Activated CD8-positive, alpha-beta memory T cell treated with anti-CD3 and anti-CD28 coated beads for 48 hours (primary cell): Measurements from ENCODE around the gene GCNT2.
"Not testable (repeated sequence)": the region's sequence is repeated elsewhere in the genome, so short reads cannot be mapped to it uniquely, and the experiment has no call there.

ENCODE experiments used
- DNase-seq, 3 experiments: peaks; one replicate each; pipeline ENCODE4 v3.0.0-alpha.2; 2020; ENCODE audit warnings: low read depth in 2 of 3, low spot score in 2 of 3

The GCNT2 gene

GRCh38 chr6:10578723-10579122 is 57.6 kb downstream of the GCNT2 start:
- no peak for DNase-seq

GRCh38 chr6:10579803-10580202 is 58.7 kb downstream of the GCNT2 start:
- no peak for DNase-seq

- no peak for DNase-seq
Observed at GRCh38 chr6:10580570-10580969, 59.4 kb downstream of the GCNT2 start.

GRCh38 chr6:10581402-10581801 is 60.3 kb downstream of the GCNT2 start:
- DNase-seq: not testable (repeated sequence)

- DNase-seq: no peak
Observed at GRCh38 chr6:10582774-10583508, 61.8 kb downstream of the GCNT2 start.

- no peak for DNase-seq
Observed at GRCh38 chr6:10583509-10583901, 62.4 kb downstream of the GCNT2 start.

- DNase-seq: no peak
Observed at GRCh38 chr6:10584607-10585006, 63.5 kb downstream of the GCNT2 start.

GRCh38 chr6:10585209-10585845 is 64.2 kb downstream of the GCNT2 start:
- no peak for DNase-seq

GRCh38 chr6:10586302-10586701 is 65.2 kb downstream of the GCNT2 start:
- DNase-seq: no peak

- no peak for DNase-seq
Observed at GRCh38 chr6:10587656-10588406, 66.7 kb downstream of the GCNT2 start.

- DNase-seq: no peak
Observed at GRCh38 chr6:10588562-10589428, 67.6 kb downstream of the GCNT2 start.

- DNase-seq: no peak
Observed at GRCh38 chr6:10589429-10589727, 68.2 kb downstream of the GCNT2 start.

GRCh38 chr6:10589983-10590382 is 68.8 kb downstream of the GCNT2 start:
- no peak for DNase-seq

GRCh38 chr6:10591422-10592160 is 70.4 kb downstream of the GCNT2 start:
- no peak for DNase-seq

- no peak for DNase-seq
Observed at GRCh38 chr6:10595731-10596664, 74.8 kb downstream of the GCNT2 start.

GRCh38 chr6:10597499-10598001 is 76.4 kb downstream of the GCNT2 start:
- no peak for DNase-seq

- DNase-seq: no peak
Observed at GRCh38 chr6:10598084-10598960, 77.2 kb downstream of the GCNT2 start.

GRCh38 chr6:10599046-10599445 is 77.9 kb downstream of the GCNT2 start:
- no peak for DNase-seq
